Common myeloid progenitor, CD34-positive (primary cell): ENCODE results near the gene OPA1.

ENCODE experiments used
- CTCF ChIA-PET: fragments of 350-600 bp; sonication (Branson Sonifier 250); formaldehyde crosslinking; loops from one replicate; lab custom pipeline; 2021; ENCODE audit warnings: antibody characterized with exemption; lab: Charles Lee
- POLR2A ChIA-PET: fragments of 350-600 bp; sonication (Branson Sonifier 250); formaldehyde crosslinking; loops from one replicate; lab custom pipeline; 2021; ENCODE audit warnings: antibody characterized with exemption; lab: Charles Lee
- DNase-seq, 3 donors: peaks; one replicate each; pipeline versions ENCODE4 v3.0.0 to v3.0.0-alpha.2; 2013
- H3K27ac ChIP-seq, 2 experiments: 1 replicate in 1 of 2; 2 replicates in 1 of 2; pipeline ENCODE4 v1.7.0; 2013; ENCODE audit warnings: inconsistent platforms in 2 of 2, low read length in 2 of 2, mild to moderate bottlenecking in 2 of 2, low read depth in 1 of 2, moderate library complexity in 1 of 2; ENCODE audit not compliant: severe bottlenecking in 2 of 2, insufficient read depth in 1 of 2, poor library complexity in 1 of 2
- H3K27me3 ChIP-seq, 5 experiments: replicated peaks in 2 of 5; 1 replicate in 3 of 5; 2 replicates in 2 of 5; pipeline versions ENCODE4 v1.6.1 to v1.7.0; 2013; ENCODE audit warnings: low read length in 4 of 5, mild to moderate bottlenecking in 2 of 5, moderate library complexity in 2 of 5, inconsistent platforms in 1 of 5; ENCODE audit not compliant: insufficient read depth in 5 of 5, control insufficient read depth in 4 of 5
- H3K36me3 ChIP-seq, 4 experiments: 1 replicate in 2 of 4; 2 replicates in 2 of 4; pipeline versions ENCODE4 v1.6.1 to v1.7.0; 2013; ENCODE audit warnings: low read length in 3 of 4, control low read depth in 1 of 4, mild to moderate bottlenecking in 1 of 4; ENCODE audit not compliant: control insufficient read depth in 4 of 4, insufficient read depth in 4 of 4
- H3K4me1 ChIP-seq, 4 experiments: 1 replicate in 3 of 4; 2 replicates in 1 of 4; pipeline versions ENCODE4 v1.6.1 to v1.7.1; 2013; ENCODE audit warnings: low read length in 3 of 4, mild to moderate bottlenecking in 3 of 4, control low read depth in 1 of 4, inconsistent platforms in 1 of 4, moderate library complexity in 1 of 4; ENCODE audit not compliant: control insufficient read depth in 4 of 4, insufficient read depth in 4 of 4; ENCODE audit errors: control extremely low read depth in 1 of 4
- H3K4me3 ChIP-seq, 7 experiments: 1 replicate in 4 of 7; 2 replicates in 3 of 7; pipeline versions ENCODE4 v1.5.1 to v1.7.0; 2013; ENCODE audit warnings: mild to moderate bottlenecking in 7 of 7, low read length in 6 of 7, moderate library complexity in 6 of 7, inconsistent platforms in 2 of 7, low read depth in 2 of 7, control low read depth in 1 of 7; ENCODE audit not compliant: insufficient read depth in 4 of 7, control insufficient read depth in 1 of 7; ENCODE audit errors: extremely low read depth in 1 of 7
- H3K9me3 ChIP-seq, 5 experiments: 1 replicate in 4 of 5; 2 replicates in 1 of 5; pipeline versions ENCODE4 v1.6.1 to v1.7.1; 2013; ENCODE audit warnings: low read length in 4 of 5, mild to moderate bottlenecking in 2 of 5, inconsistent platforms in 1 of 5, low read depth in 1 of 5, moderate library complexity in 1 of 5; ENCODE audit not compliant: control insufficient read depth in 4 of 5, insufficient read depth in 2 of 5; ENCODE audit errors: control extremely low read depth in 1 of 5
- WGBS: methylation state at CpG from one replicate; pipeline ENCODE4 v1.1.5; 2013; ENCODE audit not compliant: insufficient coverage; 5-methylcytosine and 5-hydroxymethylcytosine counted together

Gene OPA1

GRCh38 chr3:193589129-193589528, 3.9 kb upstream of the OPA1 start:
- DNase-seq, result peak; percentile 28 to 51 (median 41)
- POLR2A ChIA-PET, result no interaction called here
- Histone ChIP-seq H3K36me3 (no peaks in the 10 kb centered on the region), H3K27ac (no peak overlapping the region), H3K4me1 (peaks cover 7 to 36% (median 17%) of the 10 kb centered on the region in 4 experiments), H3K4me3 (peak overlapping the region in 1 of 7 experiments; percentile 8), H3K27me3 (no peaks in the 10 kb centered on the region), H3K9me3 (no peaks in the 10 kb centered on the region)
- WGBS, result no CpG with 5 or more reads among the region's 1 CpG
- CTCF ChIA-PET, result interaction anchor here (1.8 kb wide), 1 partner anchor 24 kb away, joined by 5 read pairs; no protein-coding TSS in a partner anchor

GRCh38 chr3:193589616-193590015, 3.4 kb upstream of the OPA1 start:
- ChIA-PET POLR2A (no interaction called here), CTCF (interaction anchor here (1.8 kb wide), 1 partner anchor 23 kb away, joined by 5 read pairs; no protein-coding TSS in a partner anchor)
- no peak for DNase-seq
- Histone ChIP-seq H3K36me3 (no peaks in the 10 kb centered on the region), H3K27ac (no peak overlapping the region), H3K27me3 (no peaks in the 10 kb centered on the region), H3K9me3 (no peaks in the 10 kb centered on the region), H3K4me1 (peaks cover 8 to 41% (median 22%) of the 10 kb centered on the region in 4 experiments), H3K4me3 (peak overlapping the region in 1 of 7 experiments; percentile 8)
- no CpG with 5 or more reads among the region's 1 CpG for WGBS

- 100% methylated on average over 4 of the region's 6 CpGs for WGBS
- Histone ChIP-seq H3K27me3 (no peaks in the 10 kb centered on the region), H3K4me1 (peaks cover 8 to 46% (median 25%) of the 10 kb centered on the region in 4 experiments), H3K27ac (no peak overlapping the region), H3K36me3 (no peaks in the 10 kb centered on the region), H3K9me3 (no peaks in the 10 kb centered on the region), H3K4me3 (no peak overlapping the region)
- ChIA-PET CTCF (no interaction called here), POLR2A (no interaction called here)
- peak in 2 of 3 donors; percentile 34 to 53 for DNase-seq
Measured at GRCh38 chr3:193590088-193590856, 2.7 kb upstream of the OPA1 start.

DNA sequence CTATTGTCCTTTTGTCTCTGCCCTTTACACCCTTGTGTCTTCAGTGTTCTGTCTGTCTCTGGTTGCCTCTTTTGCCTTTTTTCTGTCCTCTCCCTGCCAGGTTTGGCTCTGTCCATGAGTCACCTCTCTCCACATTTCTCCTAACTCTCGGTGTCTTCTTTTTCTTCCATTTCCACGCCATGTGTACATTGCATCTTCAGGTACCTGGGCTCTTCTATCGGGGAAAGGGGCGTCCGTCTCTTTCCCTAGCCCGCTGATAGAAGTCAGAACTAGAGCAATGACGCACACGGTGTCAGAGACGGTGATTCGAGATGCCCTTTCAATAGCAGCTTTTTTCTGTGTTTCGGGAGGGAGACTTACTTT, 641 bp downstream of the OPA1 start:
- WGBS, result 0% methylated on average over 11 of the region's 11 CpGs

GRCh38 chr3:193594946-193595689, 2.1 kb downstream of the OPA1 start:
- POLR2A ChIA-PET, result no interaction called here
- H3K4me3 ChIP-seq, result peak overlapping the region in 1 of 7 experiments; percentile 99

More for the DNA sequence above, 641 bp downstream of the OPA1 start:
- H3K9me3 ChIP-seq, result no peaks in the 10 kb centered on the region
- H3K4me1 ChIP-seq, result peaks cover 10 to 55% (median 32%) of the 10 kb centered on the region in 4 experiments
- ChIA-PET POLR2A (no interaction called here), CTCF (no interaction called here)
- DNase-seq, result peak; percentile 36 to 63 (median 51)
- peaks cover 0 to 15% (median 8%) of the 10 kb centered on the region in 4 experiments for H3K36me3 ChIP-seq
- peak overlapping the region; percentile 86 to 99 (median 98) for H3K4me3 ChIP-seq
- peak overlapping the region; percentile 94 to 98 for H3K27ac ChIP-seq
- H3K27me3 ChIP-seq, result no peaks in the 10 kb centered on the region

GRCh38 chr3:193595939-193596487, 3.0 kb downstream of the OPA1 start:
- WGBS, result 100% methylated on average over 4 of the region's 5 CpGs
- no peak for DNase-seq
- POLR2A ChIA-PET, result interaction anchor here (0.7 kb wide), 1 partner anchor 95 kb away, joined by 3 read pairs; no protein-coding TSS in a partner anchor
- peaks cover 10 to 57% (median 33%) of the 10 kb centered on the region in 4 experiments for H3K4me1 ChIP-seq
- no peaks in the 10 kb centered on the region for H3K9me3 ChIP-seq
- peaks cover 0 to 24% (median 9%) of the 10 kb centered on the region in 4 experiments for H3K36me3 ChIP-seq
- no peak overlapping the region for H3K27ac ChIP-seq
- H3K4me3 ChIP-seq, result no peak overlapping the region
- no peaks in the 10 kb centered on the region for H3K27me3 ChIP-seq
- CTCF ChIA-PET, result no interaction called here

More at GRCh38 chr3:193594946-193595689, 2.1 kb downstream of the OPA1 start:
- Histone ChIP-seq H3K9me3 (no peaks in the 10 kb centered on the region), H3K36me3 (peaks cover 0 to 18% (median 8%) of the 10 kb centered on the region in 4 experiments), H3K27ac (no peak overlapping the region), H3K27me3 (no peaks in the 10 kb centered on the region), H3K4me1 (peaks cover 10 to 53% (median 34%) of the 10 kb centered on the region in 4 experiments)
- 100% methylated on average over 1 of the region's 1 CpG for WGBS
- no peak for DNase-seq
- CTCF ChIA-PET, result no interaction called here
